HG03521 (cell line): Measurements from ENCODE around the gene HDDC3.
"Not testable (repeated sequence)": the region's sequence is repeated elsewhere in the genome, so short reads cannot be mapped to it uniquely, and the experiment has no call there.

Source experiments
- ATAC-seq: cut with Tn5 transposase; IDR thresholded peaks from one replicate; pipeline ENCODE4 v1.9.1; 2021; ENCODE audit warnings: mild to moderate bottlenecking, moderate library complexity; ENCODE audit not compliant: unreplicated experiment

The HDDC3 gene

DNA sequence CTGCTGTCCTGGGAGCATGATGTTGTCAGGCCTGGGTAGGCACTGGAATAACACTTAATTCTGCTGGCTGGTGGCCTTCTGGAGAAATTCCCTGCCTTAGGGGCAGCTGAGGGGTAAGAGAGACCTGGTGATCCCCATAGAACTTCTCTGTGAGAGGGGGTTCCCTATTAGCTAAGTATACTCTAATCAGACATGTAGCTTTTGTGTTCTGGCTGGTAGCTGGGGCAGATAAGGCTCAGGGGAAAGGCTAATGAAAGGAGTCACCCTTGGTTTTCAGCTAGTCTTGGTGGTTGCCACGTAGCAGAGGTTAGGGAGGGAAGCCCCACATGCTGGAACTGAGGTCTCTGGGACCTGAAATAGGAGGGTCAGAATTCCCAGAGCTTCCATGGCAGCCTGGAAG, 952 bp upstream of the HDDC3 start:
- no peak for ATAC-seq

GRCh38 chr15:90932660-90932991, 277 bp upstream of the HDDC3 start:
- no peak for ATAC-seq

DNA sequence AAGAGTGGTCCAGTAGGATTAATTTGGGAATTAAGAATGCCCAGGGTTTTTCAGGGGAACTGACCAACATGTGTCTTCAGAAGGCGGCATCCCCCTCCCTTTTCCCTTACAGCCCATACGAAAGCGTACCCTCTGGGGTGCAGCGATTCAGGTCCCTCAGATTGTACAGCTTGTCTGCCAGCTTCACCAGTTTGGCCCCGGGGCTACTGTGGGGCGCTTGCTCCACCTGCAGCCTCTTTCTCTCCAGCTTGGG, 848 bp downstream of the HDDC3 start:
- ATAC-seq, result no peak

DNA sequence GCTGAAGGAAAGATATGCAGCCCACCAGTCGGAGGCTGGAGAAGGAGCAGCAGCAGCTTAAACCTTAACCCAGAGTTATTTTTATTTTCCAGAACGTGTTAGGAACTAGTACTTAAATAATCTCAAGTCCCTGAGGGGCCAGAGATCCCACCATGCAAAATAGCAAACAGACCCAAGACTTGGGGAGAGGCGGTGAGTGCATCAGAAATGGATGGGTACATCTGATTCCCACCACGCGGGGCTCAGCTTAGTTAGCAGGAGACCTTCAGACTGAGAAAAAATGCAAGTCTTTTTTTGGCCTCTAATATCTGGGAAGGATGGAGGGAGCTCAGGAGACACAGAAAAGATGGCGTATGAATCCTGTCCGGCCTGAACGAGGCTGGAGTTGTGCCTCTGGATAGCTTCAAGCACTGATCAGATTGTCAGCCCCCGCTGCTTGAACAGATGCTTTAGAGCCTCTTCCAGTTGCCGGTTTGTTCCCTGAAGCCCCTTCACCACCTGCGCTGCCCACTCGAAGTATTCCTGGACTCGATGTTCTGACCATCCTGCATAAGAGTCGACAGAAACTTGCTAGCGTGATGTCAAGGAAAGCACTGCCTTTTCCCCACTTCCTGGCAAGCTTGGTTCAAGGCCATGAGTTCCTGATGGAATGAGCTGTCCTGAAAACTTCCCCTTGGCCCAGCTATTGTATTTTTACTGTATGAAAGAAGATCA, 1.3 kb downstream of the HDDC3 start:
- ATAC-seq, result no peak

- no peak for ATAC-seq
These were observed 2.9 kb downstream of the HDDC3 start for GRCh38 chr15:90929246-90930019.

DNA sequence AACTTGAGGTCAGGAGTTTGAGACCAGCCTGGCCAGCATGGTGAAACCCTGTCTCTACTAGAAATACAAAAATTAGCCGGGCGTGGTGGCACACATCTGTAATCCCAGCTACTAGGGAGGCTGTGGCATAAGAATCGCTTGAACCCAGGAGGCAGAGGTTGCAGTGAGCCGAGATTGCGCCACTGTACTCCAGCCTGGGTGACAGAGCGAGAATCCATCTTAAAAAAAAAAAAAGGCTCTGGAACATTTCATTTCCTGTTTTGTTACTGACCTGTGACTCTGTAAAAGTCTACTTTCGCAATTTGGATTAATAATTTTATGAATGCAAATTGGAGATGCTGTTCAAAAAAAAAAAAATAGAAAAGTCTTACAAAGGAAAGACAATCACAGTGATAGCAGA, 4.2 kb downstream of the HDDC3 start:
- ATAC-seq, result not testable (repeated sequence)

- not testable (repeated sequence) for ATAC-seq
These were observed 5.6 kb downstream of the HDDC3 start for GRCh38 chr15:90926766-90927165.

DNA sequence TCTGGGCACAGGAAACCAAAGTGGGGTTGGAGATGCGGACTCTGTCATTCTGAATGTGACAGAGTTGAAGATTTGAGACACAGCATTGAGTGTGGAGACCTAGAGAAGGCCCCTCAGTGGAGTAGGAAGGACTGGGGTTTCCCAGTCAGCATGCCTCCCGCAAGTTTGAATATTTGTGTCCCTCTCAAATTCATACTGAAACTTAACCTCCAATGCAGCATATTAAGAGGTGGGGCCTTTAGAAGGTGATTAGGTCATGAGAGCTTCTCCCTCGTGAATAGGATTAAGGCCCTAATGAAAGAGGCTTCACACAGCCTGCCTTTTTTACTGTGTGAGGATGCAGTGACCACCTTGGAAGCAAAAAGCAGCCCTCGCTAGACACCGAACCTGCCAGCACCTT, 8.0 kb downstream of the HDDC3 start:
- ATAC-seq, result peak; percentile 55

DNA sequence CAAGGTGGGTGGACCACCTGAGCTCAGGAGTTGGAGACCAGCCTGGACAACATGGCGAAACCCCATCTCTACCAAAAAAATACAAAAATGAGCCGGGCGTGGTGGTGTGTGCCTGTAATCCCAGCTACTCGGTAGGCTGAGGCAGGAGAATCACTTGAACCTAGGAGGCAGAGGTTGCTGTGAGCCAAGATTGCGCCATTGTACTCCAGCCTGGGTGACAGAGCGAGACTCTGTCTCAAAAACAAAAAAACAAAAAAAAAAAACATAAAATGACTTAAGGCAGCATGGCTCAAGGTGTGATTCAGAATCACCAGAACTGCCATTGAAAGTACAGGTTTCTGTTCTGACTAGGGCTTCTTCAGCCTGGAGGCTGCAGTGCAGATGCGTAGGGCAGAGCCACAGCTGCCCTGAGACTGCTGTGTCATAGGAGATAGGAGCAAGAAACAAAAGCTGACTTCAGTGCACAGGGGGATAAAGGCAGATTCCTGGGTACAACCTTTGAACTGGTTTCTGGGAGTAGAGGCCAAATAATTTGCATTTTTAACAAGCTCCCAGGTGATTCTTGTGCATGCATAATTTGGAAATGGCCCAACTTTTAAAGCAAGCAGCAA, 9.5 kb downstream of the HDDC3 start:
- peak; percentile 85 for ATAC-seq

- ATAC-seq, result no peak
These were observed 10.5 kb downstream of the HDDC3 start for GRCh38 chr15:90921887-90922286.

DNA sequence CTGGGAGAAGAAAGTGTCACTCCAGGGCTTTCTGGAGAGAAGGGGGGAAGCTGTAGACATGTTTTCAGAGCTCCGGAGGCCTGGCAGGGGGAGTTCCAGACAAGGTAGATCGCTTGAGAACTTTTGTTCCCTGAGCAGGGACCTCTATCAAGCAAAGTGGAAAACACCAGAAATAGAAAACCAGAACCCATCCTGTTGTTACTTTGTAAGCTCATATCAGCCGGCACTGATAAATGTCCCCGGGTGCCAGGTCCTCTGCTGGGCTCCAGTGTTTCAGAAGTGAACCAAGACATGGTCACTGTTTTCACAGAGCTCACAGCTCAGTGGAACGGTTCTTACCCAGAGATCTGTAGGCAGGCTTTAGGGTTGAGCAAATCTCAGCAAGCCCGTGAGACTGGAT, 13.5 kb downstream of the HDDC3 start:
- ATAC-seq, result no peak

GRCh38 chr15:90918034-90918788, 14.1 kb downstream of the HDDC3 start:
- ATAC-seq, result no peak

DNA sequence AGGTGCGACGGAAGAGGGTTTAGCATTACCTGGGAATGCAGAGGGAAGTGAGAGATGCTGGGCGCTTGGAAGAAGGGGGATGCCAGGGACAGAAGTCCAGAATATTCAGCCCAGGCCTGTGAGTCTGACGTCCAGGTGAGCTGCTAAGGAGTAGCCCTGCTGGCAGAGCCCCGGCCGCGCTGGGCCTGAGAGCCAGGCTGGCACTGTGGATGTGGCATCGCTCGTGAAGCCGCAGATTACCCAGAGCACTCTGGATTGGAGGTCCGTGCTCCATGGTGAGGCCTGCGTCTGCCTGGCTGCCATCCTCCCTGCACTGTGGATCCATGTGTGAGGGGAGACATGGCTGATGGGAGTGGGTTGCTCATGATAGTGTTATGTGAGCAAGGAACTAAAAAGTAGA, 14.8 kb downstream of the HDDC3 start:
- no peak for ATAC-seq

DNA sequence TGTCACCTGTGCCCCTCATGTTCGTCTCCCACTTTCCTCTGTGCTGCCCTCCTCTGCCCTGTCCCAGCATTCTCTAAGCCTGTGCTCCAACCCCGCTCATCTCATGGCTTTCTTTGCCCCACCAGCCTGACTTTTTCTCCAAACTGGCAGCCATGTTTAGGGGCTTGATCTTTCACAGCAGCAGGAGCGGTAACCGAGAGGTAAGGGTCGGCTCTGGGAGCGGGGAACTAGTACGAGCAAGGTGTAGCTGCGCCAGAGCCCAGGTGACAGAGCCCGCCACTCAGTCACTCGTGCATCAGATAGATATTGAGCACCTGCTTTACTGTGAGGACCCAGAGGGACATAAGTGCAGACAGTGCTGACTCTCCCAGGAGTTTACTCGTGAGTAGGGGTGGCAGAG, 15.9 kb downstream of the HDDC3 start:
- no peak for ATAC-seq

GRCh38 chr15:90915808-90916440, 16.4 kb downstream of the HDDC3 start:
- ATAC-seq, result no peak

GRCh38 chr15:90915216-90915807, 17.0 kb downstream of the HDDC3 start:
- ATAC-seq, result no peak

DNA sequence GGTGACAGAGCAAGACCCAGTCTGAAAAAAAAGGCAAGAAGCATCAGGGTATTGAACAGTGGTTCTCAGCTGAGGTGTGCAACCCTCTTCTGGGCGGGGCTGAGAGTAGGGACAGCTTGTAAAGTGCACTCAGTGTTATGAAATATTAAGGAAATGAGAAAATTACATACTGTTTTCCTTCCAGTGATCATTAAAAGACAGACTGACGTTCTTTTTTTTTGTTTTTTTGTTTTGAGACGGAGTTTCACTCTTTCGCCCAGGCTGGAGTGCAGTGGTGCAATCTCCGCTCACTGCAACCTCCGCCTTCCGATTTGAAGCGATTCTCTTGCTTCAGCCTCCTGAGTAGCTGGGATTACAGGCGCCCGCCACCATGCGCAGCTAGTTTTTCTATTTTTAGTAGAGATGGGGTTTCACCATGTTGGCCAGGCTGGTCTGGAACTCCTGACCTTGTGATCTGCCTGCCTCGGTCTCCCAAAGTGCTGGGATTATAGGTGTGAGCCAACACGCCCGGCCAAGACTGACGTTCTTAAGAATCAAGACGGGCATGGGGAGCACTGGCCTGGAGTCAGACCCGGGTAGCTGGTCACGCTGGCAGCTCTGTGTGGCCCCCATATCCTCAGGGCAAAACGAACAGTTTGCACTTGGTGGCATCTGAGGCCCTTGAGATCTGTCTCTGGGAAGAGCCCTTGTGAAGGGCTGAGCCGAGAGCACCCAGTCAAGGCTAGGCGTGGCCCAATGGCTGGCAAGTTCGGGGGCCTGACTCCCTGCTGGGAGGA, 17.9 kb downstream of the HDDC3 start:
- ATAC-seq, result no peak

DNA sequence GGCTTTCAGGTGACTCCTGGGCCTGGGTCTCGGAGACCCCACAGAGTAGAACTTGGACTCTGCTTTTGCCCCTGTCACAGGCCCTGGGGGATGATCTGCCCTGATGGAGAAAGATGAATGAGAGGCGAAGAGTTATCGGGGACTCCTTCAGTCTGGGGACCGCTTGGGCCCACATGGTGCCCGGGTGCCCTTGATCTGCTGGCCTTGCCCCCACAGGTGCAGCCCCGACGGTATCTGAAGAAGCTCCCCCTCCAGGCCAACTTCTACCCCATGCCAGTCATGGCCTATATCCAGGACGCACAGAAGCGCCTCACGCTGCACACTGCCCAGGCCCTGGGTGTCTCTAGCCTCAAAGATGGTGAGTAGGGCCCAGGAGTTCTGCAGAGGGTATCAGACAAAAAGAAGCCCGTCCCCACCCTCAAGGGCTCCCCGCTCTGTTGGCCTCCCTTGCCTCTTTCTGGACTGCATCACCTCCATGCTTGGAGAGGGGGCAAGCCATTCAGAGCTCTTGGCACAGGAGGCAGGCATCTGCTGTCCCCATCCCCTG, 18.9 kb downstream of the HDDC3 start:
- no peak for ATAC-seq

DNA sequence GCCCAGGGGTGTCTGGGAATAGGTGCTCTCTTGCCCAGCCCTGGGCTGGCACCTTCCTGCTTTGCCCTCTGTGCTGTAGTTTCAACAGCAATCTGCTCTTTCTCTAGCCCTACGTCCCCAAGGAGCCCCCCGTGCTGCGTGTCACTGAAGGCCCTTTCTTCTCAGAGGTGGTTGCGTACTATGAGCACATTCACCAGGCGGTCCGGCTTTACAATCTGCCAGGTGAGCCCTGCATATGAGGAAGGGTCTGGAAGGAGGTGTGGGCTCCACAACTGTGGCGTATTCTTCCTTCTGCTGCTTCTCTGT, 19.6 kb downstream of the HDDC3 start:
- ATAC-seq, result no peak
